Bronchial epithelial cell (primary cell): ENCODE measurements around the gene CLIC6. TPM values are rescaled to one million over a fixed set of nuclear protein-coding genes. Genes with fewer than 3 reads are reported as not detected.

ENCODE experiments used
- DNase-seq: peaks from one replicate; pipeline ENCODE4 v3.0.0-alpha.2; 2010; ENCODE audit warnings: low read depth
- FAIRE-seq: peaks from 2 replicates; lab custom pipeline; 2011; peaks lifted over from hg19 to GRCh38; lab: Jason Lieb, UNC
- H3K27me3 ChIP-seq: 2 replicates; pipeline ENCODE4 v1.5.1; 2011; ENCODE audit warnings: low read length; ENCODE audit not compliant: control insufficient read depth, insufficient read depth
- H3K36me3 ChIP-seq: 2 replicates; pipeline ENCODE4 v1.5.1; 2011; ENCODE audit warnings: low read length; ENCODE audit not compliant: control insufficient read depth, insufficient read depth
- H3K4me3 ChIP-seq: 2 replicates; pipeline ENCODE4 v1.5.1; 2011; ENCODE audit warnings: mild to moderate bottlenecking, low read depth, low read length, control low read depth
- total RNA-seq: library from RNA; depleted of rRNA; stranded (reverse); fragments of >200 nt; gene quantifications from 2 replicates; pipeline ENCODE4 v1.2.1, GENCODE V29; 2014
- TF ChIP-seq, protein P1 (sequence below): IDR thresholded peaks from 2 replicates; pipeline ENCODE4 v1.5.1; 2011; ENCODE audit warnings: mild to moderate bottlenecking, moderate library complexity, low read length, control low read depth, inconsistent platforms; ENCODE audit not compliant: insufficient read depth, severe bottlenecking

CLIC6 gene
- total RNA-seq, 1 donor from 2014 or later: not detected

DNA sequence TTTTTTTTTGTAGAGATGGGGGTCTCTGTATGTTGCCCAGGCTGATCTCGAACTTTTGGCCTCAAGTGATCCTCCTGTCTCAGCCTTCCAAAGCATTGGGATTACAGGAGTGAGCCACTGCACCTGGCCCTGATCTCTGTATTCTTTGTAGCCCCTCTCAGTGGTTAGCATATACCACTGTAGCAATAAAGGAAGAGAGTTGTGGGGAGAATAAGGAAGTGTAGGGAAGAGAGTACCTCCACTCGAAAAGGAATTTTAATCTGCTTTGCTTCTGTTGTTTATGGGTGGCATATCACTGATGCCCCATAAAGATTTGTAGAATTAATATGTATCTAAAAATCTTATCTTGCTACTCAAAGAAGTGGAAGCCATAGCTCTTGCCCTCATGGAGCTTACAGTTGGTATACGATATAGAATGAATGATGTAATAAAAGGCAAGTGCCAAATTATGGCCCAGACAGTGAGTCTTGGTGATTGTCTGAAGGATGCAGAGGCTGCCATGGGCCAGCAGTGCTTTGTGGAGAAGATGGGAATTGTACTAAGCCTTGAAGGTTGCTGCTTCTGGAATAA is 96.0 kb downstream of the CLIC6 start:
- no peak for FAIRE-seq
- TF ChIP-seq, protein P1, sequence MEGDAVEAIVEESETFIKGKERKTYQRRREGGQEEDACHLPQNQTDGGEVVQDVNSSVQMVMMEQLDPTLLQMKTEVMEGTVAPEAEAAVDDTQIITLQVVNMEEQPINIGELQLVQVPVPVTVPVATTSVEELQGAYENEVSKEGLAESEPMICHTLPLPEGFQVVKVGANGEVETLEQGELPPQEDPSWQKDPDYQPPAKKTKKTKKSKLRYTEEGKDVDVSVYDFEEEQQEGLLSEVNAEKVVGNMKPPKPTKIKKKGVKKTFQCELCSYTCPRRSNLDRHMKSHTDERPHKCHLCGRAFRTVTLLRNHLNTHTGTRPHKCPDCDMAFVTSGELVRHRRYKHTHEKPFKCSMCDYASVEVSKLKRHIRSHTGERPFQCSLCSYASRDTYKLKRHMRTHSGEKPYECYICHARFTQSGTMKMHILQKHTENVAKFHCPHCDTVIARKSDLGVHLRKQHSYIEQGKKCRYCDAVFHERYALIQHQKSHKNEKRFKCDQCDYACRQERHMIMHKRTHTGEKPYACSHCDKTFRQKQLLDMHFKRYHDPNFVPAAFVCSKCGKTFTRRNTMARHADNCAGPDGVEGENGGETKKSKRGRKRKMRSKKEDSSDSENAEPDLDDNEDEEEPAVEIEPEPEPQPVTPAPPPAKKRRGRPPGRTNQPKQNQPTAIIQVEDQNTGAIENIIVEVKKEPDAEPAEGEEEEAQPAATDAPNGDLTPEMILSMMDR: no peak
- Histone ChIP-seq H3K36me3 (no peaks in the 10 kb centered on the region), H3K4me3 (no peak overlapping the region), H3K27me3 (no peaks in the 10 kb centered on the region)
- no peak for DNase-seq

DNA sequence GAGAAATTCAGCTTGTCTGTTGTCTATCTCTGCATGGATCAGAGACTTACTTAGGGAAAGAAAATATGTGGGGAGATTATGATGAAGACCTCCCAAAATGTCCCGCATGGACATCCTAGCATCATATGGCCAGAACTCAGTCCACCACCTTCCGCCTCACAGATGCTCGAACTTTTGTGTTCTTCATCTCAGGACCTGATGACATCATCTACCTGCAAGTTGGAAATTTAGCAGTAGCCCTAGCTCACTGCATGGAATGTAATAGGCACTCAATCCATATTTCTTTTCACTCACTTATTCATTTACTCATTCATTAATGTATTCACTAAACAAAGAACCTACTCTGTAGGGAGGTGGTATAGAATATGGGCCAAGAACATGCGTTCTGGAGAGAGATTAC is 96.8 kb downstream of the CLIC6 start:
- Histone ChIP-seq H3K4me3 (no peak overlapping the region), H3K27me3 (no peaks in the 10 kb centered on the region), H3K36me3 (no peaks in the 10 kb centered on the region)
- no peak for FAIRE-seq
- DNase-seq: no peak
- TF ChIP-seq, protein P1: no peak

DNA sequence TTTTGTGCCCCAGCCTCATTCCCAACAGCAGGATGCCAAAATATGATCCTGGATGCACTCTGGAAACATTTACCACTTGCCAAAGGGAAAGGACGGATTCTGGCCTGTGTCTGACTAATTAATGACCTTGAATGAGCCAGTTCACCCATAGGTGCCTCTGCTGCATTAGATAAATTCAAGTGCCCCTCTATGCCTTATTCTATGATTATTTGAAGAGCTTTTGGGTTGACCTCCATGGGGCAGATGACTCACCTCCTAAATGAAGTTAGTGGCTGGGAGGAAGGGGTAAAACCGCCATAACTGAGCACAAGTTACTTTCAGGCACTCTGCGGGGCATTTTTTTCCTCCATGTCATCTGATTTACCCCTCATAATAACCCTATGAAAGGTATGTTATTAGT is 98.1 kb downstream of the CLIC6 start:
- no peak overlapping the region for H3K4me3 ChIP-seq
- TF ChIP-seq, protein P1: no peak
- no peaks in the 10 kb centered on the region for H3K27me3 ChIP-seq
- H3K36me3 ChIP-seq: no peaks in the 10 kb centered on the region
- FAIRE-seq (no peak), DNase-seq (no peak)

Other genes with a start within 250 kb of the CLIC6 start
- 0.79 and 6.8 TPM in 2 replicates for gene SMIM34, start 245.0 kb upstream of the CLIC6 start, total RNA-seq
- 0.26 and 1.0 TPM in 2 replicates for gene KCNE1, start 156.8 kb upstream of the CLIC6 start, total RNA-seq
- gene RCAN1, start 53.9 kb upstream of the CLIC6 start, total RNA-seq: 22.1 and 88.8 TPM in 2 replicates